H1 (cell line): Measurements from ENCODE around the gene TMEM253. TPM values are rescaled to one million over a fixed set of nuclear protein-coding genes. Genes with fewer than 3 reads are reported as not detected.

ENCODE experiments used
- CTCF ChIA-PET: fragments of 300-600 bp; sonication (Branson Sonifier 250); formaldehyde crosslinking; loops from one replicate; lab custom pipeline; 2021; ENCODE audit not compliant: partially characterized antibody; lab: Charles Lee
- POLR2A ChIA-PET: fragments of 300-600 bp; sonication (Branson Sonifier 250); formaldehyde crosslinking; loops from one replicate; lab custom pipeline; 2021; ENCODE audit warnings: inconsistent platforms; ENCODE audit not compliant: partially characterized antibody; lab: Charles Lee
- DNase-seq, 2 experiments: peaks; one replicate each; pipeline versions ENCODE4 v3.0.0 to v3.0.0-alpha.2; 2010 to 2022; ENCODE audit warnings: low spot score in 2 of 2, low read depth in 1 of 2, mixed read lengths in 1 of 2
- FAIRE-seq: peaks from 2 replicates; lab custom pipeline; 2011; peaks lifted over from hg19 to GRCh38; lab: Jason Lieb, UNC
- H2AFZ ChIP-seq: 2 replicates; pipeline ENCODE4 v1.8.1; 2012; ENCODE audit warnings: low read length, inconsistent platforms
- H2AK5ac ChIP-seq: 2 replicates; pipeline ENCODE4 v1.6.1; 2013; ENCODE audit warnings: low read depth, low read length
- H2BK120ac ChIP-seq: replicated peaks from 2 replicates; pipeline ENCODE3; 2013; ENCODE audit warnings: low read depth, low read length, inconsistent platforms
- H2BK12ac ChIP-seq: 2 replicates; pipeline ENCODE4 v1.6.1; 2013; ENCODE audit warnings: low read depth, low read length
- H2BK15ac ChIP-seq: 2 replicates; pipeline ENCODE4 v1.6.1; 2013; ENCODE audit warnings: low read length
- H2BK20ac ChIP-seq: 2 replicates; pipeline ENCODE4 v1.6.1; 2013; ENCODE audit warnings: low read length
- H2BK5ac ChIP-seq: 2 replicates; pipeline ENCODE4 v1.6.1; 2013; ENCODE audit warnings: low read depth, low read length
- H3K14ac ChIP-seq: 2 replicates; pipeline ENCODE4 v1.6.1; 2013; ENCODE audit warnings: inconsistent platforms; ENCODE audit not compliant: insufficient read length
- H3K18ac ChIP-seq: 2 replicates; pipeline ENCODE4 v1.6.1; 2013; ENCODE audit warnings: low read length; ENCODE audit errors: extremely low read depth
- H3K23ac ChIP-seq: 2 replicates; pipeline ENCODE4 v1.6.1; 2013; ENCODE audit warnings: inconsistent platforms; ENCODE audit not compliant: insufficient read length
- H3K23me2 ChIP-seq: 2 replicates; pipeline ENCODE4 v1.6.1; 2013; ENCODE audit warnings: low read depth, low read length
- H3K27ac ChIP-seq: 2 replicates; pipeline ENCODE4 v1.6.1; 2011; ENCODE audit warnings: low read depth, low read length, inconsistent platforms
- H3K27me3 ChIP-seq, 4 experiments: replicated peaks in 1 of 4; 1 replicate in 1 of 4; 2 replicates in 3 of 4; pipeline versions ENCODE4 v1.6.1 to v1.8.1; 2011 to 2013; ENCODE audit warnings: low read length in 3 of 4, mild to moderate bottlenecking in 3 of 4, inconsistent platforms in 2 of 4, mixed read lengths in 2 of 4, moderate library complexity in 1 of 4; ENCODE audit not compliant: control insufficient read depth in 3 of 4, insufficient read depth in 3 of 4; ENCODE audit errors: extremely low read depth in 1 of 4
- H3K36me3 ChIP-seq, 4 experiments: 2 replicates each; pipeline versions ENCODE4 v1.6.1 to v1.8.1; 2011 to 2013; ENCODE audit warnings: mild to moderate bottlenecking in 4 of 4, low read length in 3 of 4, moderate library complexity in 2 of 4, control low read depth in 1 of 4, inconsistent platforms in 1 of 4; ENCODE audit not compliant: insufficient read depth in 4 of 4, control insufficient read depth in 2 of 4
- H3K4ac ChIP-seq: replicated peaks from 2 replicates; pipeline ENCODE3; 2013; ENCODE audit warnings: low read length, low read depth, mixed read lengths, inconsistent platforms; ENCODE audit not compliant: insufficient read length
- H3K4me1 ChIP-seq, 4 experiments: replicated peaks in 1 of 4; 1 replicate in 1 of 4; 2 replicates in 3 of 4; pipeline versions ENCODE4 v1.6.1 to v1.8.1; 2011 to 2013; ENCODE audit warnings: low read length in 3 of 4, inconsistent platforms in 2 of 4, mixed read lengths in 1 of 4; ENCODE audit not compliant: insufficient read depth in 4 of 4, control insufficient read depth in 3 of 4
- H3K4me2 ChIP-seq, 2 experiments: 2 replicates each; pipeline versions ENCODE4 v1.6.1 to v1.8.1; 2011 to 2013; ENCODE audit warnings: low read depth in 2 of 2, low read length in 2 of 2, control low read depth in 1 of 2, inconsistent platforms in 1 of 2, mild to moderate bottlenecking in 1 of 2; ENCODE audit not compliant: insufficient read depth in 1 of 2
- H3K4me3 ChIP-seq, 4 experiments: fragments of 200-600, 300-600 bp in 1 of 4; sonication (generic), shearing (Covaris generic), sonication (Bioruptor Twin) in 1 of 4; 2 replicates each; pipeline versions ENCODE4 v1.5.1 to v1.8.1; 2011 to 2016; ENCODE audit warnings: low read length in 4 of 4, low read depth in 3 of 4, control low read depth in 2 of 4, inconsistent platforms in 2 of 4, mild to moderate bottlenecking in 2 of 4, mixed read lengths in 1 of 4, moderate library complexity in 1 of 4; ENCODE audit not compliant: insufficient read depth in 2 of 4; ENCODE audit errors: extremely low read depth in 1 of 4
- H3K56ac ChIP-seq: replicated peaks from 2 replicates; pipeline ENCODE3; 2013; ENCODE audit warnings: low read depth, mild to moderate bottlenecking, mixed read lengths, low read length, inconsistent platforms; ENCODE audit not compliant: insufficient read length
- H3K79me1 ChIP-seq: 2 replicates; pipeline ENCODE4 v1.6.1; 2013; ENCODE audit warnings: low read depth, low read length, control low read depth
- H3K79me2 ChIP-seq, 2 experiments: 2 replicates each; pipeline versions ENCODE4 v1.6.1 to v1.8.1; 2012 to 2013; ENCODE audit warnings: low read length in 2 of 2, mild to moderate bottlenecking in 2 of 2, inconsistent platforms in 1 of 2; ENCODE audit not compliant: insufficient read depth in 2 of 2, control insufficient read depth in 1 of 2
- H3K9ac ChIP-seq, 4 experiments: replicated peaks in 1 of 4; 1 replicate in 1 of 4; 2 replicates in 3 of 4; pipeline versions ENCODE4 v1.6.1 to v1.8.1; 2011 to 2013; ENCODE audit warnings: low read depth in 3 of 4, low read length in 3 of 4, control low read depth in 2 of 4, mild to moderate bottlenecking in 2 of 4, moderate library complexity in 2 of 4, inconsistent platforms in 1 of 4; ENCODE audit errors: extremely low read depth in 1 of 4
- H3K9me3 ChIP-seq, 2 experiments: 2 replicates each; pipeline versions ENCODE4 v1.6.1 to v1.8.1; 2012 to 2013; ENCODE audit warnings: mild to moderate bottlenecking in 2 of 2, moderate library complexity in 2 of 2, control low read depth in 1 of 2, inconsistent platforms in 1 of 2, low read depth in 1 of 2, low read length in 1 of 2, mixed read lengths in 1 of 2; ENCODE audit not compliant: insufficient read depth in 2 of 2
- H4K20me1 ChIP-seq, 2 experiments: replicated peaks in 1 of 2; 2 replicates each; pipeline versions ENCODE3 to v1.8.1; 2011 to 2013; ENCODE audit warnings: inconsistent platforms in 2 of 2, low read length in 2 of 2, mild to moderate bottlenecking in 1 of 2; ENCODE audit not compliant: insufficient read depth in 2 of 2, control insufficient read depth in 1 of 2
- H4K5ac ChIP-seq: 2 replicates; pipeline ENCODE4 v1.6.1; 2013; ENCODE audit warnings: low read length, low read depth, mixed read lengths, inconsistent platforms; ENCODE audit not compliant: insufficient read length
- H4K8ac ChIP-seq: 2 replicates; pipeline ENCODE4 v1.8.0; 2013; ENCODE audit warnings: mild to moderate bottlenecking, moderate library complexity, low read length, inconsistent platforms; ENCODE audit not compliant: insufficient read depth; ENCODE audit errors: extremely low read depth
- H4K91ac ChIP-seq: replicated peaks from 2 replicates; pipeline ENCODE3; 2013; ENCODE audit warnings: low read length, mixed read lengths, inconsistent platforms; ENCODE audit not compliant: insufficient read length
- ATF3 ChIP-seq: IDR thresholded peaks from 2 replicates; pipeline ENCODE4 v1.6.1; 2011; ENCODE audit warnings: low read depth, mild to moderate bottlenecking, low read length; ENCODE audit not compliant: insufficient read depth
- BACH1 ChIP-seq: IDR thresholded peaks from 2 replicates; pipeline ENCODE4 v1.6.1; 2012; ENCODE audit warnings: low read length, improper control_type of control experiment
- CREB1 ChIP-seq: IDR thresholded peaks from 2 replicates; pipeline ENCODE4 v1.6.1; 2012; ENCODE audit warnings: inconsistent platforms
- KDM4A ChIP-seq: IDR thresholded peaks from one replicate; pipeline ENCODE4 v1.7.1; 2012; ENCODE audit warnings: low read depth, mild to moderate bottlenecking, moderate library complexity, low read length, inconsistent platforms; ENCODE audit not compliant: severe bottlenecking
- MAFK ChIP-seq: IDR thresholded peaks from 2 replicates; pipeline ENCODE4 v1.6.1; 2012; ENCODE audit warnings: low read depth, mild to moderate bottlenecking, improper control_type of control experiment, low read length
- POLR2A ChIP-seq, 2 experiments: IDR thresholded peaks; 1 replicate in 1 of 2; 2 replicates in 1 of 2; pipeline ENCODE4 v1.6.1; 2011; ENCODE audit warnings: low read depth in 2 of 2, low read length in 2 of 2, mild to moderate bottlenecking in 2 of 2; ENCODE audit errors: control extremely low read depth in 1 of 2
- TAF1 ChIP-seq: IDR thresholded peaks from 2 replicates; pipeline ENCODE4 v1.6.1; 2011; ENCODE audit warnings: mild to moderate bottlenecking, low read depth, low read length
- TCF12 ChIP-seq: IDR thresholded peaks from 2 replicates; pipeline ENCODE4 v1.6.1; 2011; ENCODE audit warnings: low read depth, mild to moderate bottlenecking, low read length
- ZNF274 ChIP-seq: IDR thresholded peaks from 2 replicates; pipeline ENCODE4 v1.7.0; 2012; ENCODE audit warnings: low read length, borderline replicate concordance; ENCODE audit errors: extremely low read depth
- WGBS, 2 experiments: shearing (Covaris generic) in 1 of 2; methylation state at CpG; one replicate each; pipeline versions ENCODE4 v1.1.6 to v1.1.7; 2013 to 2015; ENCODE audit warnings: low lambda C conversion rate in 2 of 2, mixed read lengths in 2 of 2, inconsistent platforms in 1 of 2, low coverage in 1 of 2, missing lambda C conversion rate in 1 of 2; ENCODE audit not compliant: insufficient replicate concordance in 2 of 2, insufficient coverage in 1 of 2, insufficient read length in 1 of 2; ENCODE audit errors: extremely low coverage in 1 of 2, missing lambda C conversion rate in 1 of 2; 5-methylcytosine and 5-hydroxymethylcytosine counted together
- polyA plus RNA-seq, 7 experiments: library from polyadenylated mRNA; depleted of rRNA in 3 of 7; stranded (reverse) in 5 of 7; unstranded in 2 of 7; fragments of >200 nt in 5 of 7; fragments of 200-250 nt in 2 of 7; gene quantifications; 1 replicate in 5 of 7; 2 replicates in 1 of 7; 4 replicates in 1 of 7; pipeline versions ENCODE4 v1.2.1 to v1.2.3, GENCODE V29; 2011 to 2013; ENCODE audit warnings: missing spikeins in 2 of 7, mixed read lengths in 2 of 7
- total RNA-seq: library from RNA; stranded (reverse); fragmentation: NEBNext Ultra II Directional; extraction: Animal tissue kit (Norgen Biotek cat#: 25700); gene quantifications from 2 replicates; pipeline ENCODE4 v1.2.1, GENCODE V29; 2021
- TF ChIP-seq, protein P1 (sequence below): IDR thresholded peaks from 2 replicates; pipeline ENCODE4 v1.6.1; 2012; ENCODE audit warnings: inconsistent platforms

TMEM253 gene
- total and polyA plus RNA-seq, 2 of the 8 experiments (the other 6 are each of a cell fraction or from before 2014, with no cell fraction given) = 1.9 to 2.2 TPM

- Histone ChIP-seq H3K23ac (no peak overlapping the region), H3K56ac (no peak overlapping the region), H3K4ac (no peak overlapping the region), H2BK20ac (no peak overlapping the region), H3K36me3 (peaks cover 45 to 90% (median 71%) of the 10 kb centered on the region in 4 experiments), H3K9ac (no peak overlapping the region), H3K9me3 (no peaks in the 10 kb centered on the region), H2BK120ac (no peak overlapping the region), H3K79me2 (no peaks in the 10 kb centered on the region), H3K14ac (no peak overlapping the region), H3K4me3 (no peak overlapping the region), H3K27ac (no peak overlapping the region), H3K23me2 (no peaks in the 10 kb centered on the region), H3K4me1 (no peaks in the 10 kb centered on the region), H4K5ac (no peak overlapping the region), H2AK5ac (no peak overlapping the region), H3K27me3 (no peaks in the 10 kb centered on the region), H2BK12ac (no peak overlapping the region), H2AFZ (no peak overlapping the region), H2BK5ac (no peak overlapping the region), H4K91ac (no peak overlapping the region), H3K4me2 (no peak overlapping the region), H2BK15ac (no peak overlapping the region), H4K8ac (no peak overlapping the region), H3K79me1 (peaks cover 2% of the 10 kb centered on the region), H4K20me1 (peaks cover 2 to 7% of the 10 kb centered on the region in 2 experiments), H3K18ac (no peak overlapping the region)
- ChIA-PET CTCF (interaction anchor here (2.5 to 8.6 kb wide), 5 partner anchors 11 to 64 kb away, joined by 11 to 72 read pairs (median 25); no protein-coding TSS in a partner anchor), POLR2A (interaction anchor here (1.0 to 12.4 kb wide), 7 partner anchors 3 to 59 kb away, joined by 3 to 245 read pairs (median 3); partner anchors contain the start of gene ARHGEF40)
- FAIRE-seq (no peak), DNase-seq (no peak)
- WGBS, 2 experiments = 84% methylated on average over 10 of the region's 10 CpGs; no CpG with 5 or more reads in 1 of the 2 experiments
- TF ChIP-seq, protein P1, sequence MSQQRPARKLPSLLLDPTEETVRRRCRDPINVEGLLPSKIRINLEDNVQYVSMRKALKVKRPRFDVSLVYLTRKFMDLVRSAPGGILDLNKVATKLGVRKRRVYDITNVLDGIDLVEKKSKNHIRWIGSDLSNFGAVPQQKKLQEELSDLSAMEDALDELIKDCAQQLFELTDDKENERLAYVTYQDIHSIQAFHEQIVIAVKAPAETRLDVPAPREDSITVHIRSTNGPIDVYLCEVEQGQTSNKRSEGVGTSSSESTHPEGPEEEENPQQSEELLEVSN = no peak
- TF ChIP-seq TCF12 (no peak), BACH1 (no peak), TAF1 (no peak), CREB1 (no peak), ZNF274 (no peak), ATF3 (no peak), MAFK (no peak), KDM4A (no peak), POLR2A (IDR thresholded peaks at IDR 0.05; ENCODE audit: control extremely low read depth in 1 of 2, low read depth in 2 of 2, low read length in 2 of 2) (no peak)
Measured at GRCh38 chr14:21078726-21079125, 22.1 kb upstream of the TMEM253 start.
